HepG2 (cell line): ENCODE results near the gene SEZ6L. TPM values are rescaled to one million over a fixed set of nuclear protein-coding genes. Genes with fewer than 3 reads are reported as not detected.

Source experiments
- ATAC-seq: fragments of 200-7000 bp; cut with Tn5 transposase; 3 replicates; pipeline ENCODE4 v1.9.1; 2020; ENCODE audit warnings: mild to moderate bottlenecking, moderate library complexity
- BruUV-seq: library from RNA; stranded (reverse); fragments of 400-500 nt; replicated peaks from 2 replicates; lab custom pipeline; 2021; lab: Mats Ljungman, UMichigan
- CTCF ChIA-PET: fragments of 300-600 bp; formaldehyde crosslinking; extraction: SDS; loops from one replicate; lab custom pipeline; 2021; ENCODE audit warnings: low total read pairs, inconsistent platforms, low intra/inter-chr PET ratio; lab: Yijun Ruan, JAX
- POLR2A ChIA-PET: fragments of 350-600 bp; sonication (Branson Sonifier 250); formaldehyde crosslinking; loops from one replicate; lab custom pipeline; 2020; ENCODE audit warnings: antibody characterized with exemption, inconsistent platforms; lab: Yijun Ruan, JAX
- DNase-seq: peaks from one replicate; pipeline ENCODE4 v3.0.0-alpha.2; 2015; ENCODE audit warnings: low spot score
- FAIRE-seq: peaks from 3 replicates; lab custom pipeline; 2011; peaks lifted over from hg19 to GRCh38; lab: Jason Lieb, UNC
- H2AFZ ChIP-seq: one replicate; pipeline ENCODE4 v1.6.1; 2011; ENCODE audit warnings: low read length, inconsistent platforms
- H3K27ac ChIP-seq: fragments of 300-600 bp; 3 replicates; pipeline ENCODE4 v1.8.0; 2011; ENCODE audit warnings: mixed run types, mild to moderate bottlenecking, mixed read lengths, low read length, inconsistent platforms; ENCODE audit not compliant: insufficient read depth; ENCODE audit errors: extremely low read length
- H3K27me3 ChIP-seq, 2 experiments: fragments of 200-600 bp in 1 of 2; 2 replicates in 1 of 2; 3 replicates in 1 of 2; pipeline versions ENCODE4 v1.6.0 to v1.8.0; 2011; ENCODE audit warnings: low read length in 2 of 2, mild to moderate bottlenecking in 2 of 2, moderate library complexity in 2 of 2, inconsistent platforms in 1 of 2; ENCODE audit not compliant: insufficient read depth in 2 of 2, control insufficient read depth in 1 of 2
- H3K36me3 ChIP-seq, 2 experiments: fragments of 200-600 bp in 1 of 2; replicated peaks in 1 of 2; 2 replicates in 1 of 2; 3 replicates in 1 of 2; pipeline versions ENCODE4 v1.5.1 to v1.8.0; 2011; ENCODE audit warnings: low read length in 2 of 2, inconsistent platforms in 1 of 2; ENCODE audit not compliant: insufficient read depth in 2 of 2, control insufficient read depth in 1 of 2
- H3K4me1 ChIP-seq: 2 replicates; pipeline ENCODE4 v1.5.1; 2012; ENCODE audit warnings: low read length, inconsistent platforms; ENCODE audit not compliant: insufficient read depth
- H3K4me2 ChIP-seq: 2 replicates; pipeline ENCODE4 v1.6.0; 2011; ENCODE audit warnings: low read depth, low read length, inconsistent platforms
- H3K4me3 ChIP-seq, 3 experiments: fragments of 200-600 bp in 1 of 3; sonication (generic), shearing (Covaris generic) in 1 of 3; replicated peaks in 1 of 3; 2 replicates each; pipeline ENCODE4 v1.5.1; 2011 to 2016; ENCODE audit warnings: low read length in 3 of 3, inconsistent platforms in 2 of 3, low read depth in 2 of 3, mild to moderate bottlenecking in 2 of 3, control low read depth in 1 of 3, mixed read lengths in 1 of 3; ENCODE audit not compliant: insufficient read depth in 1 of 3
- H3K79me2 ChIP-seq: one replicate; pipeline ENCODE4 v1.6.1; 2011; ENCODE audit warnings: low read length, inconsistent platforms; ENCODE audit not compliant: insufficient read depth
- H3K9ac ChIP-seq: 2 replicates; pipeline ENCODE4 v1.6.0; 2011; ENCODE audit warnings: mild to moderate bottlenecking, low read depth, low read length, inconsistent platforms; ENCODE audit not compliant: insufficient read depth
- H3K9me3 ChIP-seq: 2 replicates; pipeline ENCODE4 v1.5.1; 2012; ENCODE audit warnings: mild to moderate bottlenecking, low read length
- H4K20me1 ChIP-seq: 2 replicates; pipeline ENCODE4 v1.6.0; 2011; ENCODE audit warnings: inconsistent platforms, mild to moderate bottlenecking, low read length, moderate library complexity; ENCODE audit not compliant: insufficient read depth
- CCAR2 ChIP-seq: fragments of 200-400 bp; formaldehyde crosslinking; optimal IDR thresholded peaks from 2 replicates; pipeline ENCODE3; 2018; ENCODE audit warnings: low read depth, mild to moderate bottlenecking, low read length, moderate library complexity
- HHEX ChIP-seq: IDR thresholded peaks from 2 replicates; pipeline ENCODE4 v1.6.1; 2016; ENCODE audit warnings: control low read depth
- KDM1A ChIP-seq: IDR thresholded peaks from 2 replicates; pipeline ENCODE4 v1.6.1; 2016; ENCODE audit warnings: missing compliant biosample characterization
- KLF15 ChIP-seq: sonication (generic); formaldehyde crosslinking; IDR thresholded peaks from 2 replicates; pipeline ENCODE4 v1.8.1; 2023; ENCODE audit warnings: borderline replicate concordance, mild to moderate bottlenecking, inconsistent platforms, missing genetic modification reagents, mixed read lengths
- KLF9 ChIP-seq: IDR thresholded peaks from 2 replicates; pipeline ENCODE4 v1.6.1; 2016; ENCODE audit warnings: low read depth
- PRDM10 ChIP-seq: sonication (generic); formaldehyde crosslinking; IDR thresholded peaks from 2 replicates; pipeline ENCODE4 v1.4.0; 2020; ENCODE audit warnings: low read depth, missing genetic modification reagents
- RNF2 ChIP-seq: fragments of 450-650 bp; conservative IDR thresholded peaks from 2 replicates; pipeline ENCODE4 v1.6.1; 2016; ENCODE audit warnings: low read depth
- SMARCE1 ChIP-seq: fragments of 450-650 bp; IDR thresholded peaks from 2 replicates; pipeline ENCODE4 v1.6.1; 2017; ENCODE audit warnings: borderline replicate concordance
- SYNCRIP ChIP-seq: fragments of 200-400 bp; formaldehyde crosslinking; IDR thresholded peaks from 2 replicates; pipeline ENCODE4 v1.6.1; 2018; ENCODE audit warnings: mild to moderate bottlenecking, low read depth, low read length; ENCODE audit not compliant: insufficient read depth
- ZBTB26 ChIP-seq: IDR thresholded peaks from 2 replicates; pipeline ENCODE4 v1.6.1; 2016; ENCODE audit warnings: missing compliant biosample characterization, missing genetic modification reagents, borderline replicate concordance
- ZNF121 ChIP-seq: sonication (generic); formaldehyde crosslinking; IDR thresholded peaks from 2 replicates; pipeline ENCODE4 v1.5.0; 2020; ENCODE audit warnings: mild to moderate bottlenecking, missing genetic modification reagents
- ZNF367 ChIP-seq: sonication (generic); formaldehyde crosslinking; IDR thresholded peaks from 2 replicates; pipeline ENCODE4 v1.4.0; 2020; ENCODE audit warnings: missing genetic modification reagents, borderline replicate concordance
- ZNF441 ChIP-seq: sonication (generic); formaldehyde crosslinking; IDR thresholded peaks from 2 replicates; pipeline ENCODE4 v1.7.0; 2021; ENCODE audit warnings: missing genetic modification reagents, borderline replicate concordance
- ZNF576 ChIP-seq: sonication (generic); formaldehyde crosslinking; IDR thresholded peaks from 2 replicates; pipeline ENCODE4 v1.4.0; 2020; ENCODE audit warnings: mild to moderate bottlenecking, missing genetic modification reagents
- ZNF792 ChIP-seq: IDR thresholded peaks from 2 replicates; pipeline ENCODE4 v1.6.1; 2016
- ZNF883 ChIP-seq: sonication (generic); formaldehyde crosslinking; IDR thresholded peaks from 2 replicates; pipeline ENCODE4 v1.5.1; 2020; ENCODE audit warnings: mild to moderate bottlenecking, missing genetic modification reagents; ENCODE audit errors: not compliant biosample characterization
- WGBS: methylation state at CpG from one replicate; pipeline ENCODE4 v1.1.6; 2017; ENCODE audit warnings: low lambda C conversion rate; 5-methylcytosine and 5-hydroxymethylcytosine counted together
- in situ Hi-C: cut with HindIII; loops from 2 replicates; pipeline ENCODE4 v1.10.0; 2017; ENCODE audit warnings: low pct_unique_long_range_greater_than_20kb; ENCODE audit not compliant: extremely low pct_ligation_motif_present
- intact Hi-C: fragments of 100-400 bp; cut with micrococcal nuclease; formaldehyde crosslinking; loops from one replicate; pipeline ENCODE4 v1.10.0; 2022; ENCODE audit not compliant: unreplicated experiment
- polyA plus RNA-seq, 8 experiments: library from polyadenylated mRNA; depleted of rRNA in 3 of 8; stranded (reverse) in 7 of 8; unstranded in 1 of 8; fragments of >200 nt; fragmentation: Illumina TruSeq in 4 of 8; extraction: Trizol in 4 of 8; gene quantifications; 2 replicates each; pipeline versions ENCODE4 v1.2.1 to v1.2.3, GENCODE V29; 2011 to 2016; ENCODE audit warnings: low read depth in 4 of 8, missing spikeins in 1 of 8, mixed read lengths in 1 of 8; ENCODE audit not compliant: insufficient read depth in 1 of 8
- total RNA-seq, 5 experiments: library from RNA; depleted of rRNA; stranded (reverse); fragments of >200 nt; fragmentation: Illumina TruSeq; extraction: Trizol; gene quantifications; 2 replicates each; pipeline ENCODE4 v1.2.3, GENCODE V29; 2016; ENCODE audit warnings: low read depth in 1 of 5

The SEZ6L gene
- total and polyA plus RNA-seq, 2 of the 13 experiments (the other 11 are each of a cell fraction or from before 2014, with no cell fraction given): not detected

DNA sequence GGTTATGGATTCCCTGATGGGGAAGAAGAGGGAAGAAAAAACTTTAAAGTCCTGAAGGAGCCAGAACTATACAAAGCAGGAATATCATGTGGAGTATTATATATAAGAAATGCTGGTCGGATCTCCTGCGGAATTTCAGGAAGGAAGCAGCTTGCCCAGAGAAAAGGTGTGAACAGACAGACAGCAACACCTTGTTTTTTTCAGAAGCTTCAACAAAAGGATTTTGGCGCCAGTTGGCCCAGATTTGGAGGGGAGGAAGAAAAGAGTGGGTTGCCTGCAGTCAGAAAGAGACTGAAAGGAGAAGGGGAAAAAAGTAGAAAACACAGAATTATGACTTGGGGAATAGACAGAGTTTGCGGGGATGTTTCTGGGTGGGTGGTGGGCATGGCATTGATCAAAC, 45.2 kb downstream of the SEZ6L start:
- Histone ChIP-seq H3K27me3 (peaks cover 2 to 7% of the 10 kb centered on the region in 2 experiments; a peak in 3 of 5 replicates), H3K9ac (no peak overlapping the region), H3K4me1 (no peaks in the 10 kb centered on the region), H4K20me1 (no peaks in the 10 kb centered on the region), H3K4me2 (no peak overlapping the region), H3K4me3 (no peak overlapping the region), H2AFZ (no peak overlapping the region), H3K36me3 (no peaks in the 10 kb centered on the region), H3K27ac (no peak overlapping the region), H3K79me2 (no peaks in the 10 kb centered on the region), H3K9me3 (no peaks in the 10 kb centered on the region)
- no peak for FAIRE-seq
- ChIA-PET CTCF (no interaction called here), POLR2A (no interaction called here)
- TF ChIP-seq HHEX (CRISPR knock-in tag): no peak
- no peak for TF ChIP-seq KLF15
- in situ Hi-C loops (no loop called here), intact Hi-C loops (no loop called here)
- no TSS peak for BruUV-seq
- 5% methylated on average over 4 of the region's 4 CpGs for WGBS
- no peak for DNase-seq
- ATAC-seq: no peak

GRCh38 chr22:26215736-26216135, 46.5 kb downstream of the SEZ6L start:
- no peak overlapping the region for H3K4me2 ChIP-seq
- in situ Hi-C loops: no loop called here
- FAIRE-seq (no peak), DNase-seq (no peak), ATAC-seq (no peak)
- no peak overlapping the region for H2AFZ ChIP-seq
- no TSS peak for BruUV-seq
- no peak overlapping the region for H3K27ac ChIP-seq
- no peaks in the 10 kb centered on the region for H3K9me3 ChIP-seq
- no peaks in the 10 kb centered on the region for H3K36me3 ChIP-seq
- H3K4me1 ChIP-seq: no peaks in the 10 kb centered on the region
- H4K20me1 ChIP-seq: no peaks in the 10 kb centered on the region
- H3K79me2 ChIP-seq: no peaks in the 10 kb centered on the region
- intact Hi-C loops: no loop called here
- no peak overlapping the region for H3K9ac ChIP-seq
- CTCF ChIA-PET: no interaction called here
- H3K27me3 ChIP-seq: peaks cover 2 to 10% of the 10 kb centered on the region in 2 experiments; a peak in 3 of 5 replicates
- POLR2A ChIA-PET: no interaction called here
- WGBS: 6% methylated on average over 7 of the region's 7 CpGs
- H3K4me3 ChIP-seq: no peak overlapping the region
- TF ChIP-seq ZNF576 (CRISPR knock-in tag): no peak
- TF ChIP-seq ZBTB26 (CRISPR knock-in tag): no peak
- TF ChIP-seq CCAR2: no peak
- TF ChIP-seq ZNF792 (CRISPR knock-in tag): no peak
- no peak for TF ChIP-seq ZNF883 (CRISPR knock-in tag)
- no peak for TF ChIP-seq SMARCE1
- TF ChIP-seq PRDM10 (CRISPR knock-in tag): no peak
- no peak for TF ChIP-seq KDM1A (CRISPR knock-in tag)
- TF ChIP-seq KLF9 (CRISPR knock-in tag): no peak
- TF ChIP-seq ZNF121 (CRISPR knock-in tag): no peak
- no peak for TF ChIP-seq SYNCRIP
- no peak for TF ChIP-seq ZNF441 (CRISPR knock-in tag)
- no peak for TF ChIP-seq ZNF367 (CRISPR knock-in tag)
- no peak for TF ChIP-seq RNF2
